GM21528 (cell line): Measurements from ENCODE around the gene MS4A5.

Source experiments
- ATAC-seq: cut with Tn5 transposase; IDR thresholded peaks from one replicate; pipeline ENCODE4 v1.9.1; 2021; ENCODE audit warnings: mild to moderate bottlenecking, moderate library complexity; ENCODE audit not compliant: unreplicated experiment, low FRiP score

Gene MS4A5

DNA sequence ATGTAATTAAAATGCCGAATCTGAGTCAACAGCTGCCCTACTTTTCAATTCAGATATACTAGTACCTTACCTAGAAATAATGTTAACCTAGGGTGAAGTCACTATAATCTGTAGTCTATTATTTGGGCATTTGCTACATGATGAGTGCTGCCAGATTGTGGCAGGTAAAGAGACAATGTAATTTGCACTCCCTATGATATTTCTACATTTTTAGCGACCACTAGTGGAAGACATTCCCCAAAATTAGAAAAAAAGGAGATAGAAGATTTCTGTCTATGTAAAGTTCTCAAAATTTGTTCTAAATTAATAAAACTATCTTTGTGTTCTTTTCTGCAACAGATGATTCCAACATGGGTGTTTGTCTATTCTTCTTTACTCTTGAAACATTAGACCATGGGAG, 40.4 kb downstream of the MS4A5 start:
- ATAC-seq, result no peak

DNA sequence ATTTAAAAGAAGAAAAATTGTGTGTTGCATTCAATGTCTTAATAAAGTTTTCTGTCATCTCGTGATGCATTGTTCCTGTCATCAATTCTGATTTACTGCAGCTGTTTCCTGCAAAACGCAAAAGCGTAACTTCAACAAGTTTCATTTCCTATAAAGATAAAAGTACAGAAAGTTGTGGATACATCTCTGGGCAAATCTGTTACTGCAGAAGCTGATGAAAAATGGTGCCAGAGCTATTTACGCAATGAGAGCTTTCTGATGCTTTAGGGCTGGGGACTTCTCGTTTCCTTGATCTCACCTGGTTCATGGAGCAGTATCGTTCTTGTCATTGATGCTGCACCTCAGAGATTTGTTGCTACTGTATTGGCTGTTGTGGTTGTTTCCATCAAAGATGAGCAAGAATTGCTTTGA, 47.7 kb downstream of the MS4A5 start:
- ATAC-seq, result peak; percentile 70

DNA sequence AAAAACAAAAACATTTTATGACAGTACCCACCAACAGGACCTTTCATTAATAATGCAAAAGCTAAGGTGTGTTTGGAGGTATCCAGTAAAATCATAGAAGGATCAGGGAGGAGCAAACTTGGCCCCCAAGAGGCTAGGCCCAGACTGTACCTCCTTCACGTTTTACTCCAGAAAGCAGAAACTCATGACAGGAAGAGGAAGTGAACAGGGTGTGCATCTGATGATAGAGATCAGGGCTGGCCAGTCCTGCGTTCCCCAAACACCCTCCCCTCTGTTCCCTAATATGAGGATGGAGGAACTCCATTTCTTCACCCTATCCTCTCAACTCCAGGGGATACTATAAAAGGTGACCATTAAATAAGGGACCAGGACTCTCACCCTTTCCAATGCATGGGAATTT, 53.0 kb downstream of the MS4A5 start:
- ATAC-seq, result peak; percentile 46

DNA sequence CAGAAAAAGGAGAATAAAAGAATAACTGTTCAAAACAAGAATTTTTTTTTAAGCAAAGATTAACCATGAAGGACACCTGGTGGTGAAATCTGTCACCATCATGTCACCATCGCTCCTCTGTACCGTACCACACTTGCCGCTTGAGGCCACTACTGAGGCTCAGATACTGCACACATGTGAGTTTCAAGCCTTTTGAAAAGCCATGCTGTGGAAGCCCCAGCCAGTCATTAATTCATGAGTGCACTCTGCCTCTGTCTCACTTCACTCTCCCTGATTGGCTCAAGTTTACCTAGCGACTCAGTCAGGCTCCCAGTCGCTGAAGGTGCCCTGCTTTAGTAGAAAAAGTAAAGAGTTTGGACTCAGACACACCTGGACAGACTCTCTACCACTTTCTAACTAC, 56.6 kb downstream of the MS4A5 start:
- ATAC-seq, result peak; percentile 95

DNA sequence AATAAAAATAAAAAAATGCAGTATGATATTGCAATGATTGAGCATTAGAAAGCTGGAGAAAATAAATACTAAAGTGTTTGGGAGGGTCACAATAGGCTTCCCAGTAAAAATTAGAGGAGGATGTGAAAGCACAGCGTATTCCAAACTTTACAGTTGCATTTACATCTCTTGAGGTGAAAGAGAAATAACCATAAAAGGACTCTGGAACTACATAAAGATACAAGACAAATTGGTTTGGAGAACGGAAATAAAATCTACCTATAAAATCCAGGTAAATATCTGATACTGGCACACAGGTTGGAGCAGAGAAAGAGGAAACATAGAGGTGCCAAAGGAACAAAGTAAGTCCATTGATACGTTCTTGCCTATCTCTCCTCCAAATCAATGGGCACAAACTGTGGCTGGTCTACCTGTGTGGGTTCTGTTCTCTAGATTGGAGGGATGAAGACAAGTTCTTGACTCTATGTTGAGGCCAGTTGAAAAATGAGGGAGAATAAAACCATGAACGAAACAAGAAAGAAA, 63.2 kb downstream of the MS4A5 start, which contains the start of gene MS4A12:
Gene MS4A12 (plus strand): TSS at position 291 of the 522 bp plus-strand sequence. CDS start 4,541 bp downstream, outside the sequence.
- ATAC-seq, result no peak

DNA sequence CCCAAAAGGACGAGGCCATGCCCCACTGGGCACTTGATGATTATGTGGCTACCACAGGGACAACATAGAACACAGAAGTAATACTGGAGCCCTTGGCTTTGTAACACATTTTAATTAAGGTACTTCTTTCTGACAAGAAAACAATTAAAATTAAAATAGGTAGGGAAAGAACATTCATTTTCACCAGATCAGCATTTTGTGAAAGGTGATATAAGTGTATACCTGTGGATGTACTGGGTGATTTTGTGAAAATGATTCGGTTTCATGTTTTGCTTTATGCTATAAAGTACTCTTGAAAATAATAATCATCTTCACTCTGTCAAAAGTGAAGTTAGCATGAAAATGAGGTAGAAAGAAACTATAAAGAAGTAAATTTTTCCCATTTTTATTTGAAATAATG, 64.1 kb downstream of the MS4A5 start:
- no peak for ATAC-seq
